ENCODE results near the gene KCNE4.

The KCNE4 gene

DNA sequence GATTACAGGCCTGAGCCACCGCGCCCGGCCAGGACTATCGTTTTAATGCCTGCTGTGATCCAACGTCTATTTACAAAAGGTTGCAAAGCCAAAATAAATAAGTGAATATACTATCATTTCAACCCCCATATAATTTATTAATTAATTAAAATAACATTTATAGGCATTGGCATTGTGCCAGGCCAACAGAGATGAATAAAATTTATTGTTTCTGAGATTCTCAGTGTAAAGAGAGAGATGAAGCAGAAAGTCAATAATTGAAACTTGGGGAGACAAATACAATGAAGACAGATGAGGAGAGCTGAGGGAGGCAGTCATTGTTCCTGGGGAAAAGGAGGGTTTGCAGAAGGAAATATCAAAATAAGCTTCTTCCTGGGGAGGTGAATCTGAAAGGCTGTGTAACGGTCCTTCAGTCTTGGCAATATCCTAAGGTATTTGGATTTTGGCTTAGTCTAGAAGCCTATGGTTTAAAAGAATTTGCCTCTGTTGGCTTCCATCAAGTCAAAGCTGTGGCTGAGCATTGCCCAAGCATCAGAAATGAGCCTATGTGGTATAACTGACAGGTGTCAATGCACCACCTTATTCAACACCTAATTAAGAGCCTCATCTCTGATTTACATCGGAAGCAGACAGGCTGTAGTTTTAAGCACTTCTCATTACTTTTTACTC lies 31.5 kb downstream of the KCNE4 start:
- no peak for DNase-seq (ENCODE audit: extremely low read depth in 1 of 2, low read depth in 1 of 2)

DNA sequence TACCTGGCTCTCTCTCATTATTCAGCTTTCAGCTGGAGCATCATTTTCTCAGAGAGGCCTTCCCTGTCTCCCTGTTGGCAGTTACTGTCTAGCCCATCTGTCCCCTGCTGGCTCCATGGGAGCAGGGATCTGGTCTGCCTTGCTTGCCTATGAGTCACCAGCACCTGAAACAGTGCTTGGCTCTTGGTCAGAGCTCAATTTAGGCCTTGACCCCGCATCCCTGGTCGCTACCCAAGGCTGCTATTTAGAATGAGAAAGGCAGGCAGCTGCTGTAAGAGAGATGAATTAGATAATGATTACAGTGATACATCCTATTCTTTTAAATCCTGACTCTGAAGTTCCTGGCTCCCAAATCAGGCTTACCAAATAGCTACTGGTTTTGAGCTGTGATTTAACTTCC lies 32.9 kb downstream of the KCNE4 start:
- DNase-seq (ENCODE audit: extremely low read depth in 1 of 2, low read depth in 1 of 2) = no peak

- no peak for DNase-seq (ENCODE audit: extremely low read depth in 1 of 2, low read depth in 1 of 2)
These were observed 34.5 kb downstream of the KCNE4 start for GRCh38 chr2:223086370-223086981.

DNA sequence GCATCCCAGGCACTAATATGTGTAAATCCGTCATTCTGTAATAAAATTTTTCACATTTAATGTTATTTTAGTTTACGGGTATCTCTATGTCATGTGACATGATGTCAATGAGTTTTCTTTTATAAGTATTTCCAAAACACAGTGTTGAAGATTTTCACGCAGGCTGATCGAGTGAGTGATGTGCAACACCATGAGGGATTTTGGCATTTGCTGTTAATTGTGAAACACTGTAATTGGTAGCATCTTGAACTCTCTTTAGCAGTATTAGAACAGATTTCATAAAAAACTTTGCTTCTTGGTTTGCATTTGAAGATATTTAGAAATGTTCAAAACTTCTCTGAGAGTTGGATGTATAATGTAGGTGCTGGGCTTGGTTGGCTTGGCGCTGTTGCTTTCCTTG lies 35.5 kb downstream of the KCNE4 start:
- DNase-seq (ENCODE audit: extremely low read depth in 1 of 2, low read depth in 1 of 2) = no peak

DNA sequence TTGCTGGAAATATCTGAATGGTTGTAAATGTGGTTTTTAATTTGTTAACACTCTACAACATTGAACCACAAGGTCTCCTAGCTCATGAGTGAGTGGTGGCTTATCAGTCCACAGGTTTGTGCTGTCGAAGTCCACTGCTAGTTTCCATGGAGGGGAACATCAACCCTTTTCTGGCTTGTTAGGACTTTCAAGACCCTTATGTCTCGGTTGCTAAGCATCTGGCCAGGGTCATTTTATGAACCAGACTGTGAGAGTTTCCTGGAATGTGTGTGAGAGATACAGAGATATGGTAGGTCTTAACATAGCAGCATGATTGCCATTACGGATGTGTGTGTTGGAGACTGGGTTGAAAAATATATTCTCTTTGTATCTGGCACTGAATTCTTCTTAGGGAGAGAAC lies 36.9 kb downstream of the KCNE4 start:
- no peak for DNase-seq (ENCODE audit: extremely low read depth in 1 of 2, low read depth in 1 of 2)

DNA sequence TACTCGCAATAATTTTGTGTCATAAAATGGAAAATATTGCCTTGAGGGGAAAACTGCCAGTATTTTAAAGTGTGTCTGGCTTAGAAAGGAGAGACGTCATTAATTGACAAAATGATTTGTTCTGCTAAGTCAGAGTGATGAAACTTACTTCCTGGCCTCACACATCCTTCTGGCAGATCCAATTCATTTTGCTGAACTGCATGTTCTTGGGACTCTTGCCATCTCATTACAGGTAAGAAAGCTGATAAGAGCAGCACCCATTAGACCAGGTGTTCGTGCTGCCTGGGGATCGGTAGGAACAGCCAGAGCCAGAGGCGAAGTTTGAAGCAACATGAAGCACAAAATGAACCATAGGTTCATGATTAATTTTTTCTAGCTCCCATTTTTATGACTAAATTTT lies 38.0 kb downstream of the KCNE4 start:
- no peak for DNase-seq (ENCODE audit: extremely low read depth in 1 of 2, low read depth in 1 of 2)

DNA sequence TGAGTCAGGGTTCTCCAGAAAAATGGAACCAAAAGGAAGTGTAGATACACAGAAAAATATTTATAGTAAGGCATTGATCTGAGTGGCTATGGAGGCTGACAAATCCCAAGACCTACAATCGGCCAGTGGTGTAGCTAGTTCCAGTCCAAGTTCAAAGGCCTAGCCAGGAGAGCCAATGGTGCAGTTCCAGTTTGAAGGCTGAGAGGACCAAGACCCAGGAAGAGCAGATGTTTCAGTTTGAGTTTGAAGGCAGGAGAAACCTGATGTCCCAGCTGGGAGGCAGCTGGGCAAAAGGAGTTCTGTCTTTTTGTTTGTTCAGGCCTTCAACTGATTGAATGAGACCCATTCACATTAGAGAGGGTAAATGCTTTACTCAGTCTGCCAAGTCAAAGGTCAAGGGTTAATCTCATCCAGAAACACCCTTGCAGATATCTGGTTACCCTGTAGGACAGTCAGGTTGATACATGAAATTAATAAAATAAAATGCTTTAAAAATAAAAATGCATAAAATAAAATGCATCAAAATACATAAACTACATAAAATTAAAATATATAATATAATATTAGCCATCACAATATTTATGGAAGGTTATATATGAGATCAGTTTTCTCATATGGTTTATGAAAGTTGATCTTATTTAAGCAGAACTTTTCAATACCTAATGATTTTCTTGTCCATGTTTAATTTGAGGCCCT lies 38.7 kb downstream of the KCNE4 start:
- DNase-seq (ENCODE audit: extremely low read depth in 1 of 2, low read depth in 1 of 2) = no peak

- no peak for DNase-seq (ENCODE audit: extremely low read depth in 1 of 2, low read depth in 1 of 2)
These were observed 40.7 kb downstream of the KCNE4 start for GRCh38 chr2:223092667-223093066.

DNA sequence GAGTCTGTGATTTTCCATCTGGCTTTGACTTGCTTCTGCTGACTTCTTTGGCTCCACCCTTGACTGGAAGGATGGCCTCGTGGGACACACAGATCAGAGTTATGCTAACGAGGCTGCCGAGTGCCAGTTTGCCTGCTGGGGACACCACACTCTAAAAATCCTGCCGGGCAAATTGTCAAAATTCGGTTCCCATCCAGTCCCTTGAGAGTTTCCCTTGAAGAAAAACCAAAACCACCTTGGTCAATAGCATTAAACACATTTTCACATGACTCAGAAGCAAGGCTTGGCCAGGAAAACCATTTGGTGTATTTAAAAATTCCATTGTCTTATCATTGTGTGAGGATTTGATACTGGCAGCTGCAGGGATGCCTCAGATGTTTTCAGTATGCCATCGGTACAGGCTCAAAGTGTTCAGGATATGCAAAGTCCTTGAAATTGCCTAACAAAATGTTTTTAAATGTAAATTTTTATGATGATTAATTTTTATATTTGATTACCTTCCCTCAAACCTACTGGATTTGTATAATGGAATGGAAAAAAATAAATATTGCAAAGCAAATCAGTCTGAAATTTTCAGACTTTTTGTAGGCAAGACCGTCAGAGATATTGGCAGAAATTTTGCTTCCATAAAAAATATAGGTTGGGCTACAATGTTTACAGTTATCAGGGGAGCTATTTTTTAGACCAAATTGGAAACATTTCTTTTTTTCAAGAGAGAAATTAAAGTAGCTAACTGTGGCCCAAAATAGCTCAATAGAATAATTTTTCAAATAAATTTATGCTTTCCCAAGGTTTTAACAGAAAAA lies 41.6 kb downstream of the KCNE4 start:
- DNase-seq (ENCODE audit: extremely low read depth in 1 of 2, low read depth in 1 of 2) = no peak

- DNase-seq (ENCODE audit: extremely low read depth in 1 of 2, low read depth in 1 of 2) = no peak
These were observed 43.2 kb downstream of the KCNE4 start for GRCh38 chr2:223095207-223095606.

DNA sequence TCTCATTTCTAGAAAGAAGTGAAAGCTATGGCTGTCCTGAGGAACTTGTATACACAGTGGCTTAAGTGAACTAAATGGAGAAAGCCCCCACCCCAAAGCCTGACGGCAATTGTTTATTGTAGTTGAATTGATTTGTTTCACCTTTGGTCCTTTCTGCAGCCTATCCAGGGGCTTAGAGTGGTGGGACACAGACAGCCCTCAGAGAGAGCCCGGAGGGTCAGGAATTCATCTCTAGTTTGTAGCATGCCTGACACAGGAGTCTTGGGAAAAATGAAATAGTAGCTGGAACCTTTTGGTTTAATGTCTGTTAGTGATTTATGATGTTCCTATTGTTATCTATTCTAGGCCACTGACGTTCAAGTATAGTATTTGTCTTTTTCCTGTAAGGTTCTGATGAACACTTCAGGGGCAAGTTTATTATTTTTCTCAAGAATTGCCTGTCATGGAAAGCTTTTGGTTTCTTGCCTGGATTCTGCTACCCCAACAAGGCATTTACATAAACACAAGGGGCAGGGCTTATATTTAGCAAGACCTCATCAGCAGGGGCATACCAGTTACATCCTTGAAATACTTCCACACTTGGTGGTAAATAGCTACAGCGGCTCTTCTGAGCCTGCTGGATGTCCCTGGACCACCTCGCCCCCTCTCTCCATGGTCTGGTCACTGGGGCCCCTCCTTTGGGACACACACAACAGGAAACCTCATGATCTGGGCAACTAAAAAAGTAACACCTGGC lies 44.4 kb downstream of the KCNE4 start:
- DNase-seq (ENCODE audit: extremely low read depth in 1 of 2, low read depth in 1 of 2) = no peak

DNA sequence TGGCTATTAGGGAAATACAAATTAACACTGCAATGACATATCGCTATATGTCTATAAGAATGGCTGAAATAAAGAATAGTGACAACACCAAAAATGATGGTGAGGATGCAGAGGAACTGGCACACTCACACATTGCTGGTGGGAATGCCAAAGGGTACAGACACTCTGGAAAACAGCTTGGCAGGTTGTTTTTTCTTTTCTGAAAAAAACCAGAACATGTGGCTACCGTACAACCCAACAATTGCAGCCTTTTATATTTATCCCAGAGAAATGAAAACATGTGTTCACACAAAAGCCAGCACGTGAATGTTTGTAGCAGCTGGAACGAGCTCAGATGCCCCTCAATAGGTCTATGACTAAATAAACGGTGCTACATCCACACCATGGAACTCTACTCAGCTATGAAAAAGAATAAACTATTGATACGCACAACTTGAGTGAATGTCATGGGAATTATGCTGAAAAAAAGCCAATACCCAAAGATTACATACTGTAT lies 45.9 kb downstream of the KCNE4 start:
- DNase-seq (ENCODE audit: extremely low read depth in 1 of 2, low read depth in 1 of 2) = no peak

DNA sequence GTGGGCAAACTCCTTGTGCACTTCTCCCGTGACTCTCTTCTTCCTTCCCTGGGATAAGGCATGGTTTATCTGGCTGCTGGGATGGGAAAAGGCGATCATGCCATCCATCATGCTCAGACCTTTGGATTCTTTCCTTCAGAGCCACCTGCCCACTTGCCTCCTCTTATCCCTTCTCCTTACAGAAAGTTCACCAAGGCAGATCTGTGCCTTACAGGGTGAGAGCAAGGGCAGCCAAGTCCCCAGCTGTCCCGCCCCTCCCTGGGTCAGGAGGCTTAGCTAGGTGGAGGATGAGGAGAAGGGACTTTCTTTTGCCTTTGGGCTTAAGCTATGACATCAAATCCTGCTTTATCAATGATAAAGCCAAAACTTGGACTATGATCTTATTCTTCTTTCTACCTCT lies 47.6 kb downstream of the KCNE4 start:
- DNase-seq (ENCODE audit: extremely low read depth in 1 of 2, low read depth in 1 of 2) = no peak

- no peak for DNase-seq (ENCODE audit: extremely low read depth in 1 of 2, low read depth in 1 of 2)
These were observed 48.1 kb downstream of the KCNE4 start for GRCh38 chr2:223100061-223100511.

- no peak for DNase-seq (ENCODE audit: extremely low read depth in 1 of 2, low read depth in 1 of 2)
These were observed 49.5 kb downstream of the KCNE4 start for GRCh38 chr2:223101340-223102039.

GRCh38 chr2:223102040-223102400 lies 50.0 kb downstream of the KCNE4 start:
- DNase-seq (ENCODE audit: extremely low read depth in 1 of 2, low read depth in 1 of 2) = no peak

DNA sequence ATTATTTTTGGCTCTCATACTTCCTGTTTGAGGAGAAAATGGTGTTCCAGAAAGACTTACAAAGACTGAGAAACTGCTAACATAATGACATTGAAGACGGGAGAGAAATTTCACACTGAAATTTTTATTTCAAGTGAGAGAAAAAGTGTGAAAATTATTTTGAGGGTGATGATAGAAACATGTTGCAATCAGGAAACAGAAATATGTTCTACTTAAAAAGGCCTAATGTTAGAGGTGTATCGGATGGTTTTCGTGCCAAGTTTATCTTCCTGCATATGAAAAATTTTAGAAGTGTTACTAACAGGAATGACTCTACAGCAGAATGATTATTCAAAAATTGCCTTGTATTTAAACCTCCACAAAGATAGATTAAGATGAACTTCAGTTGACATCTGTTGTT lies 50.5 kb downstream of the KCNE4 start:
- DNase-seq (ENCODE audit: extremely low read depth in 1 of 2, low read depth in 1 of 2) = no peak

DNA sequence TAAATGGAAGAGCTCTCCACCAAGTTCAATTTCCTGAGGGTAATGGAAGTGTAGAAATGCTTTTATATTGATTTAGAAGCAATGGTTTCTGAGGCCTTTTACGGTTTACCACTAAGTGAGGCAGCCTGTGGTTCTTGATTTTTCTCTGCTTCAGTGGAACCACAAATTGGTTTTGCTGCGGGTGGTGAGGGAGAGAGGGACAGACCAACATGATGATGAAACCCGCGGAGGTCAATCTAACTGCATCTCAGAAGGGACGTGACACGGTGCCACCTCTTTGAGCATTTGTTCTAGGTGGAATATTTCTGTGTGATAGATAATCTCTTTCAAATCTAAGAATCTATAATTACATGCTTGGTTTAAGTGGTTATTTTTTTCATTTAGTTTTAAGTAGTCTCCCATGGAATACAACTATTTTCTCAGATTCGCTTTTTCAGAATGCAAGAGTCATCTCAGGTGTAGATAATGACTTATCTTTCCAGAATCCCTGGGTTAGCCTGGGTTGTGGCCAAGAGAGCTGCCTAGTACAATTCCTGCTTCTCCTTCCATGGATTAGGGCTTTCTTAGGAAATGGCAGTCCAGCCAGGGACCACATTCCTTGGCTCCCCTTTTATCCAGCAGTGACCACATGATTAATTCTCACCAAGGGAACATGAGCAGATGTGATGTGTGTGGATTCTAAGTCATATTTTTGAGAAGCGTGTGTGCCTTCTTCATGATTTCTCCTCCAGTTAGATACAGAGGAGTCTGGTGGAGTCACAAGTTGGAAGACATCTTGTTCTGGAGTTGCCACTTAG lies 52.5 kb downstream of the KCNE4 start:
- DNase-seq (ENCODE audit: extremely low read depth in 1 of 2, low read depth in 1 of 2) = no peak
